D721Med (cell line): ENCODE results near the gene C11orf87.

ENCODE experiments used
- DNase-seq: peaks from one replicate; pipeline ENCODE4 v3.0.0; 2011; ENCODE audit warnings: low spot score; ENCODE audit not compliant: insufficient read length
- FAIRE-seq: peaks from 2 replicates; lab custom pipeline; 2011; peaks lifted over from hg19 to GRCh38; lab: Jason Lieb, UNC
- CTCF ChIP-seq: IDR thresholded peaks from 2 replicates; pipeline ENCODE4 v1.5.1; 2012; ENCODE audit warnings: mild to moderate bottlenecking, control low read depth; ENCODE audit not compliant: insufficient read depth; ENCODE audit errors: missing control alignments

C11orf87 gene

GRCh38 chr11:109423466-109424190 is 1.6 kb downstream of the C11orf87 start:
- TF ChIP-seq CTCF: no peak
- FAIRE-seq (no peak), DNase-seq (no peak)

GRCh38 chr11:109424901-109425300 is 2.9 kb downstream of the C11orf87 start:
- FAIRE-seq (no peak), DNase-seq (no peak)
- no peak for TF ChIP-seq CTCF

- peak; percentile 37 for TF ChIP-seq CTCF
- FAIRE-seq (no peak), DNase-seq (no peak)
Measured at GRCh38 chr11:109425554-109425953, 3.6 kb downstream of the C11orf87 start.

GRCh38 chr11:109426442-109427240 is 4.7 kb downstream of the C11orf87 start:
- TF ChIP-seq CTCF: peak; percentile 17
- no peak for FAIRE-seq
- DNase-seq: no peak

- DNase-seq: no peak
- TF ChIP-seq CTCF: no peak
- FAIRE-seq: no peak
Measured at GRCh38 chr11:109432105-109432504, 10.1 kb downstream of the C11orf87 start.

- TF ChIP-seq CTCF: no peak
- FAIRE-seq (no peak), DNase-seq (no peak)
Measured at GRCh38 chr11:109433753-109434256, 11.8 kb downstream of the C11orf87 start.
